HG02973 (cell line): ENCODE data around the gene RRAGB.
"Not testable (repeated sequence)": the region's sequence is repeated elsewhere in the genome, so short reads cannot be mapped to it uniquely, and the experiment has no call there.

Source experiments
- ATAC-seq: cut with Tn5 transposase; IDR thresholded peaks from one replicate; pipeline ENCODE4 v1.9.1; 2021; ENCODE audit warnings: moderate library complexity; ENCODE audit not compliant: unreplicated experiment

RRAGB gene

DNA sequence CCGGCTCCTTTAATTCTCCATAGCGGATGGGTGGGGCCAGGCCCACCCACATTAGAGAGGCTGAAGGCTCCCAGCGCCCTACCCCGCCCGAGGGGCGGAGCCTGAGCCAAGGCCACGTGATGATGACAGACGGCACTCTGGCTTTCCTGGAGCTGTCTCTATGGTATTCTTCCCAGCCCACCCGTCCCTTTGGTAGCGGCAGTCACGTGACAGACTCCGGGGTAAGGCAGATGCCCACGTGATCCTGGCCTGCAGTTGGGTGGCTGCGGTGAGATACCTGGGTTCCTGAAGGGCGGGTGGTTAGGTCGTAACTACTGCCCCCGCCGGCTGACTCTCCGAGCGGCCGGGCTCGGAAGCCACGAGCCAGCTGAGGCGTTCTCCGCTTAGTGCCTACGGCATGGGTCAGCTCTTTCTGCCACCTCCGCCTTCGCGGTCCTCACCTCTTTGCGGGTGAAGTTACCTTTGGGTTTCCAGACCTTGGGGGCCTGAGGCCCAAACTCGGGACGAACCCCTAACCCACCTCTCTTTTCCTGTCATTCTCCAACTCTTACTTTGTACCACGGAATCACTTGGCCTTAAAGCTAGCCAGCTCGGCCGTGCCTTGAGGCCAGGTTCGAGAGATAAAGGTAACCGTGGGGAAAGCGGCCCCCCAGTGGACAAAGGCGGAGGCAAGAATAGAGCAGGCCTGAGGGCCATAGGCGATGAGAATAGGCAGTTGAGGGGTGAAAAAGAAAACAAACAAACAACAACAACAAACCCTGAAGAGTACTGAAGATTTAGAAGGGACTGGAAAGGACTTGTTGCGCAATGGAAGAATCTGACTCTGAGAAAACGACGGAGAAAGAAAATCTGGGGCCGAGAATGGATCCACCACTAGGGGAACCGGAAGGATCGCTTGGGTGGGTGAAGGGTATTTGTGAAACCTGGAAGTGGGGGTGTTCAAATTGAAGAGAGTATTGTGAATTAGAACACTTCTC, at the start of gene RRAGB:
RRAGB (plus strand) TSS at position 229 of the 977 bp plus-strand sequence; CDS start at position 808, 579 bp downstream.
- peak; percentile 96 for ATAC-seq

DNA sequence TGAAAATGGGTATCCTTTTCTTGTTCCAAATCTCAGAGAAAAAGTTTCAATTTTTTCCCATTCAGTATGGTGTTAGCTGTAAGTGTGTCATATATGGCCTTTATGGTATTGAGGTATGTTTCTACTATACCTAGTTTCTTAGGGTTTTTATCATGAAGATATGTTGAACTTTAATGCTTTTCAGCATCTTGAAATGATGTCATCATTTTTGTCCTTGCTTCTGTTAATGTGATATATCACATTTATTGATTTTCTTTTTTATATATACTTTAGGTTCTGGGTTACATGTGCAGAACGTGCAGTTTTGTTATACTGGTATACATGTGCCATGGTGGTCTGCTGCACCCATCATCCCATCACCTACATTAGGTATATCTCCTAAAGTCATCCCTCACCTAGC, 49.5 kb upstream of the RRAGB start:
- no peak for ATAC-seq

GRCh38 chrX:55688579-55688978, 29.0 kb upstream of the RRAGB start:
- ATAC-seq = not testable (repeated sequence)

DNA sequence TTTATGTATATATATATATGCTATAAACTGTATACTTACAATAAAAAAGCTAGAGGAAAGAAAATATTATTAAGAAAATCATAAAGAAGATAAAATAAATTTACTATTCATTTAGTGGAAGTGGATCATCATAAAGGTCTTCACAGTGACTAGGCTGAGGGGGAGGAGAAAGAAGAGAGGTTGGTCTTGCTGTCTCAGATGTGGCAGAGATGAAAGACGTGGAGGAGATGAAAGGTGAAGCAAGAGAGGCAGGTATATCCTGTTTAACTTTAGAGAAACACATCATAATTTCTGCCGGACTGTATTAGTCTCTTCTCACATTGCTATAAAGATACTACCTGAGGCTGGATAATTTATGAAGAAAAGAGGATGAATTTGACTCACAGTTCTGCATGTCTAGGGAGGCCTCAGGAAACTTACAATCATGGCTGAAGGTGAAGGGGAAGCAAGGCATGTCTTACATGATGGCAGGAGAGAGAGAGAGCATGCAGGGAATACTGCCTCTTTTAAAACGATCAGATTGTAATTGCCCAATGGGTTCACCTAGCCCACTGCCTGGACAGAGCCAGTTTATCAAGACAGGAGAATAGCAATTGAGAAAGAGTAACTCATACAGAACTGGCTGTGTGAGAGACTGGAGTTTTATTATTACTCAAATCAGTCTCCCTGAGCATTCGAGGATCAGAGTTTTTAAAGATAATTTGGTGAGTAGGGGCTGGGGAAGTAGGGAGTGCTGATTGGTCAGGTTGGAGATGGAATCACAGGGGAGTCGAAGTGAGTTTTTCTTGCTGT, 22.1 kb upstream of the RRAGB start:
- ATAC-seq = no peak

DNA sequence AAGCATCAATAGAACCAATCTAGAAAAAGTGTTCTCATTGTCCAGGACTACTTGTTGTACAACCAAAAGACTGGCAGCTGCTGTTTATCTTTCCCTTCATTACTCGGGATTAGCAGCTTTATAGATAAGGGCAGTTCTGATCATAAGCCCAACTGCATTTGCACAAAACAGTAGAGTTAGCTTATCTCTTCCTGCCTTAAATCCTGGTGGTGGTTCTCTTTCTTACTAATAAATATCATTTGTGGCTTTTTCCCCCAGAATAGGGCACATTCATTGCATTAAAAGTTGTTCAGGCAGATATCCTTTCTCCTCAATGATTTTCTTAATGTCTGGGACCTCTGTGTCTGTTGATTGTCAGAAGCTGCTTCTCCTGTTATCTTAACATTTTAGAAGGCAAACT, 20.2 kb upstream of the RRAGB start:
- ATAC-seq = no peak

DNA sequence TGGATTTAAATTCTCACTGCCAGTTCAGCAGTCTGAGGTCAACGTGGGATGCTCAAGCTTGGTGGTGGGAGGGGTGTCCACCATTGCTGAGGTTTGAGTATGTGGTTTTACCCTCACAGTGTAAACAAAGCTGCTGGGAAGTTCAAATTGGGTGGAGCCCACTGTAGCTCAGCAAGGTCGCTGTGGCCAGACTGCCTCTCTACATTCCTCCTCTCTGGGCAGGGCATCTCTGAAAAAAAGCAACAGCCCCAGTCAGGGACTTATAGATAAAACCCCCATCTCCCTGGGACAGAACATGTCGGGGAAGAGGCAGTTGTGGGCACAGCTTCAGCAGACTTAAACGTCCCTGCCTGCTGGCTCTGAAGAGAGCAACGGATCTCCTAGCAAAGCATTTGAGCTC, 14.9 kb upstream of the RRAGB start:
- no peak for ATAC-seq

DNA sequence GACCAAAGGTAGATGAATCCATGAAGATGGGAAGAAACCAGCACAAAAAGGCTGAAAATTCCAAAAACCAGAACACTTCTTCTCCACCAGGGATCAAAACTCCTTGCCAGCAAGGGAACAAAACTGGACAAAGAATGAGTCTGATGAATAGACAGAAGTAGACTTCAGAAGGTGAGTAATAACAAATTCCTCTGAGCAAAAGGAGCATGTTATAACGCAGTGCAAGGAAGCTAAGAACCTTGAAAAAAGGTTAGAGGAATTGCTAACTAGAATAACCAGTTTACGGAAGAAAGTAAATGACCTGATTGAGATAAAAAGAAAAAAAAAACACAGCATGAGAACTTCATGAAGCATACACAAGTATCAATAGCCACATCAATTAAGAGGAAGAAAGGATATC, 14.1 kb upstream of the RRAGB start:
- ATAC-seq = not testable (repeated sequence)

DNA sequence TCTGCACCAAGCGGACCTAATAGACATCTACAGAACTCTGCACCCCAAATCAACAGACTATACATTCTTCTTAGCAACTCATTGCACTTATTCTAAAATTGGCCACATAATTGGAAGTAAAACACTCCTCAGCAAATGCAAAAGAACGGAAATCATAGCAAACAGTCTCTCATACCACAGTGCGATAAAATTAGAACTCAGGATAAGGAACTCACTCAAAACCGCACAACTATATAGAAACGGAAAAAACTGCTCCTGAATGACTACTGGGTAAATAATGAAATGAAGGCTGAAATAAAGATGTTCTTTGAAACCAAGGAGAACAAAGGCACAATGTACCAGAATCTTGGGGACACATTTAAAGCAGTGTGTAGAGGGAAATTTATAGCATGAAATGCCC, 12.5 kb upstream of the RRAGB start:
- ATAC-seq = not testable (repeated sequence)

GRCh38 chrX:55709735-55710134, 7.8 kb upstream of the RRAGB start:
- ATAC-seq = no peak

- no peak for ATAC-seq
Measured at GRCh38 chrX:55710701-55711100, 6.8 kb upstream of the RRAGB start.

DNA sequence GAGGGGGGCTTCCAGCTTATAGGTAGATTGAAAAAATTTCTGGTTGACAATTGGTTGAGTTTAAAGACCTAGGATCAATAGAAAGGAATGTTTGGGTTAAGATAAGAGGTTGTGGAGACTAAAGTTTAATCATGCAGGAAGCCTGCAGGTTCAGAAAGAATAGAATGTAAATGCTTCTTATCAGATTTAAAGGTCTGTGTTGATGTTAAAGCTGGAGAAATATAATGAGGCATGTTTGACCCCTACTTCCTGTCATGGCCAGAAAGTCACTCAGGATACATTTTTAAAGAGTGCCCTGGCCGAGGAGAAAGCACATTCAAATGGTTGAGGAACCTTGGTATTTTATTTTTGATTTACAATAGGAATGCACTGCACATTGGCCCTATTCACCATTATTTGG, 3.9 kb upstream of the RRAGB start:
- no peak for ATAC-seq

- ATAC-seq = no peak
Measured at GRCh38 chrX:55714161-55714560, 3.4 kb upstream of the RRAGB start.

- ATAC-seq = no peak
Measured at GRCh38 chrX:55715847-55716246, 1.7 kb upstream of the RRAGB start.

DNA sequence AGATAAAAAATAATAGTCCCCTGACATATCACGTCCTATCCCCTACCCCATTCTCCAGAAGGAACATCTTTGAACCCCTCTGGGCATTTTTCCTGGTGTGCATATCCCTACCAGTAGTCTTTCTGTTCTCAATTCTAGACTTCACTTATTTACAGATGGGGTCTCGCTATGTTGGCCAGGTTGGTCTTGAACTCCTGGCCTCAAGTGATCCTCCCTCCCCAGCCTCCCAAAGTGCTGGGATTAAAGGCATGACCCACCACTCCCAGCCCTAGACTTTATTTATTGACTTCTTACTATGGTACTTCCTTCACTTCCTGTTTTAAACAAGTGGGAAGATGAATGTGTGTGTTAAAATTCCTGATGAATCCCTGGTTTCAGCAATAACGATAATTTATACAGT, 612 bp upstream of the RRAGB start:
- ATAC-seq = no peak

GRCh38 chrX:55731826-55732225, 14.3 kb downstream of the RRAGB start:
- no peak for ATAC-seq

GRCh38 chrX:55738969-55739368, 21.4 kb downstream of the RRAGB start:
- ATAC-seq = no peak

- ATAC-seq = no peak
Measured at GRCh38 chrX:55742649-55743048, 25.1 kb downstream of the RRAGB start.

- ATAC-seq = not testable (repeated sequence)
Measured at GRCh38 chrX:55748463-55748862, 30.9 kb downstream of the RRAGB start.

GRCh38 chrX:55750256-55750655, 32.7 kb downstream of the RRAGB start:
- ATAC-seq = no peak

GRCh38 chrX:55754861-55755294, 37.3 kb downstream of the RRAGB start:
- ATAC-seq = peak; percentile 94

DNA sequence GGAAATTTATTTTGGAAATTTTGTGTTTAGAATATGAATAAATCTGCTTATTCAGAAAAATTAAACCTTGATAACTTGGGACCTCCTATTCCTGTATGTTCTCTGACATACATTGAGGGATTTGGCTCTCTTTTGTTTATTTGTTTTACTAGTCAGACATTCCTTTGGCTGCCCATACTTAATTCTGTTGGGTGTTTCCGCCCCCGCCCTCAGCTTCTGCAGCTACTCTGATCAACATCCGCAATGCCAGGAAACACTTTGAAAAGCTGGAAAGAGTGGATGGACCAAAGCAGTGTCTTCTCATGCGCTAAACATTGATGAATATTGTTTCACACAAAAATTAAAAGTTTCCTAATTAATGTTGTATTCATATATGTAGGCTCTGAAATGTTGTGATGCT, 40.5 kb downstream of the RRAGB start:
- ATAC-seq = no peak

DNA sequence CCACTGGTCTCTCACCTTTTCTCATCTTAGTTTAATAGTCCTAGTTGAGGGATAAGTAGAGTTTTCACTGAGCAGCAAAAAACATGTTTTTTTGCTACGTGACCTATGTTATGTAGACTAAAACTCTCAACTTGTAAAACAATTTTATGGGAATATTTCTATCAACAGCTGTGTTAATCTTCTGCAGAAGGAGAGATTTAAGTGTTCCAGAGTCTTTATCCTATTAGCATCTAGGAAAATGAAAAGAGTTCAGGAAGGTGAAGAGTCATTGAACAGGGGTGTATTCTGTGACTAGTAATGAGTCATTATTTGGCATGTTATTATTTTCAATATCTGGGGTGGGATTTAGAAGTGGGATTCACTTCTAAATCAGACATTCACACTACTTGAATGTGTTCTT, 41.9 kb downstream of the RRAGB start:
- ATAC-seq = no peak
